ENCODE measurements around the gene SNAPC2. TPM values are rescaled to one million over a fixed set of nuclear protein-coding genes. Genes with fewer than 3 reads are reported as not detected.

The SNAPC2 gene
- polyA plus RNA-seq, 1 donor (not counting 4 experiments of a cell fraction or from before 2014, with no cell fraction given), result 10.7 TPM

DNA sequence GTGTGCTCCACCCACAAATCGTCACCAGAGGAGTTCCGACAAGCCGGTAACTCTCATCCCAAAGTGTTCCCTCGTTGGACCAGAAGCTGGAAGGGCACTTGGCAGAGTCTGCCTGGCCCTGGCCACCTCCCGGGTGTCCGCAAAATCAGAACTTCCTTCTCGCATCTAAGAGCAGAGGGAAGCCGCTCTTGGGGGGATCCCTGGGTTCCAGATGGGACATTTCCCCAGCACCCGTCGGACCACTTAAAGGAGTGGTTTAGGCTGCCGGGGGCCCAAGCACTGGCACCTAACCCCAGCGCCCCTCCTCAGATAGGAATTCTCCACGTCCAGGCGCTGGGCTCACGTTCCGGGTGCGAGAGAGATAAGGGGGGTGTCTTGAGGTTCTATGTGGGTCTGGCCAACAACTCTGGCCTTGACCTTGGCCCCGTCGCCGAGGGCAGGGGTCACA, 17.3 kb upstream of the SNAPC2 start:
- FAIRE-seq, result peak; percentile 44
- H3K9ac ChIP-seq (ENCODE audit: control insufficient read depth, extremely low read depth, insufficient read depth, low read length), result peak overlapping the region; percentile 99
- H3K79me2 ChIP-seq (ENCODE audit: control insufficient read depth, insufficient read depth, low read length), result peaks cover 40% of the 10 kb centered on the region
- H3K4me2 ChIP-seq (ENCODE audit: control insufficient read depth, extremely low read depth, insufficient read depth, low read depth, low read length), result peak overlapping the region; percentile 92
- no peak overlapping the region for H2AFZ ChIP-seq (ENCODE audit: control insufficient read depth, low read length)
- no peaks in the 10 kb centered on the region for H3K27me3 ChIP-seq (ENCODE audit: control insufficient read depth, extremely low read depth, insufficient read depth, low read length)
- peak overlapping the region; percentile 98 for H3K27ac ChIP-seq (ENCODE audit: control insufficient read depth, insufficient read depth, low read length)
- TF ChIP-seq, protein P1, sequence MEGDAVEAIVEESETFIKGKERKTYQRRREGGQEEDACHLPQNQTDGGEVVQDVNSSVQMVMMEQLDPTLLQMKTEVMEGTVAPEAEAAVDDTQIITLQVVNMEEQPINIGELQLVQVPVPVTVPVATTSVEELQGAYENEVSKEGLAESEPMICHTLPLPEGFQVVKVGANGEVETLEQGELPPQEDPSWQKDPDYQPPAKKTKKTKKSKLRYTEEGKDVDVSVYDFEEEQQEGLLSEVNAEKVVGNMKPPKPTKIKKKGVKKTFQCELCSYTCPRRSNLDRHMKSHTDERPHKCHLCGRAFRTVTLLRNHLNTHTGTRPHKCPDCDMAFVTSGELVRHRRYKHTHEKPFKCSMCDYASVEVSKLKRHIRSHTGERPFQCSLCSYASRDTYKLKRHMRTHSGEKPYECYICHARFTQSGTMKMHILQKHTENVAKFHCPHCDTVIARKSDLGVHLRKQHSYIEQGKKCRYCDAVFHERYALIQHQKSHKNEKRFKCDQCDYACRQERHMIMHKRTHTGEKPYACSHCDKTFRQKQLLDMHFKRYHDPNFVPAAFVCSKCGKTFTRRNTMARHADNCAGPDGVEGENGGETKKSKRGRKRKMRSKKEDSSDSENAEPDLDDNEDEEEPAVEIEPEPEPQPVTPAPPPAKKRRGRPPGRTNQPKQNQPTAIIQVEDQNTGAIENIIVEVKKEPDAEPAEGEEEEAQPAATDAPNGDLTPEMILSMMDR (optimal IDR thresholded peaks at IDR 0.05 in 1 of 3, IDR thresholded peaks at IDR 0.05 in 1 of 3, conservative IDR thresholded peaks at IDR 0.05 in 1 of 3; ENCODE audit: extremely low read depth in 1 of 3, insufficient read depth in 2 of 3, low read length in 3 of 3), result no peak
- TF ChIP-seq EZH2 (IDR thresholded peaks at IDR 0.05; ENCODE audit: low read length), result no peak
- peaks cover 3% of the 10 kb centered on the region for H3K9me1 ChIP-seq (ENCODE audit: control insufficient read depth, extremely low read depth, insufficient read depth, low read length)
- dilution Hi-C loops (cut with MboI; ENCODE audit: extremely low pct_ligation_motif_present, low sequenced_read_pairs), result no loop called here
- H3K36me3 ChIP-seq (ENCODE audit: control insufficient read depth in 2 of 2, extremely low read depth in 1 of 2, insufficient read depth in 2 of 2, low read length in 2 of 2), result peaks cover 6 to 14% of the 10 kb centered on the region in 2 experiments
- H3K4me3 ChIP-seq (ENCODE audit: control insufficient read depth in 2 of 3, extremely low read depth in 1 of 3, insufficient read depth in 2 of 3, low read depth in 1 of 3, low read length in 3 of 3), result peak overlapping the region; percentile 65 to 94 (median 76)
- H4K20me1 ChIP-seq (ENCODE audit: control insufficient read depth, extremely low read depth, insufficient read depth, low read length), result peaks cover 5% of the 10 kb centered on the region
- H3K9me3 ChIP-seq (ENCODE audit: control insufficient read depth, low read depth, low read length), result no peaks in the 10 kb centered on the region
- peaks cover 53% of the 10 kb centered on the region for H3K4me1 ChIP-seq (ENCODE audit: control insufficient read depth, extremely low read depth, insufficient read depth, low read length)
- no peak for DNase-seq (ENCODE audit: low read depth, low spot score)

- H3K79me2 ChIP-seq (ENCODE audit: control insufficient read depth, insufficient read depth, low read length), result peaks cover 45% of the 10 kb centered on the region
- peaks cover 52% of the 10 kb centered on the region for H3K4me1 ChIP-seq (ENCODE audit: control insufficient read depth, extremely low read depth, insufficient read depth, low read length)
- peaks cover 3% of the 10 kb centered on the region for H3K9me1 ChIP-seq (ENCODE audit: control insufficient read depth, extremely low read depth, insufficient read depth, low read length)
Measured at GRCh38 chr19:7903244-7904073, 16.7 kb upstream of the SNAPC2 start, which contains the start of gene MAP2K7. TSS of gene MAP2K7 (plus strand) at chr19:7903877. CDS start at chr19:7903945, 68 bp downstream.

More at GRCh38 chr19:7903244-7904073, 16.7 kb upstream of the SNAPC2 start, which contains the start of gene MAP2K7:
- Histone ChIP-seq H3K27me3 (ENCODE audit: control insufficient read depth, extremely low read depth, insufficient read depth, low read length) (no peaks in the 10 kb centered on the region), H3K9me3 (ENCODE audit: control insufficient read depth, low read depth, low read length) (no peaks in the 10 kb centered on the region), H3K27ac (ENCODE audit: control insufficient read depth, insufficient read depth, low read length) (peak within 1 kb of the TSS; percentile 98), H3K4me3 (ENCODE audit: control insufficient read depth in 2 of 3, extremely low read depth in 1 of 3, insufficient read depth in 2 of 3, low read depth in 1 of 3, low read length in 3 of 3) (peak within 1 kb of the TSS; percentile 84 to 94 (median 90)), H3K4me2 (ENCODE audit: control insufficient read depth, extremely low read depth, insufficient read depth, low read depth, low read length) (peak within 1 kb of the TSS; percentile 92), H2AFZ (ENCODE audit: control insufficient read depth, low read length) (peak within 1 kb of the TSS; percentile 68), H4K20me1 (ENCODE audit: control insufficient read depth, extremely low read depth, insufficient read depth, low read length) (peaks cover 5% of the 10 kb centered on the region), H3K9ac (ENCODE audit: control insufficient read depth, extremely low read depth, insufficient read depth, low read length) (peak within 1 kb of the TSS; percentile 99), H3K36me3 (ENCODE audit: control insufficient read depth in 2 of 2, extremely low read depth in 1 of 2, insufficient read depth in 2 of 2, low read length in 2 of 2) (peaks cover 6 to 14% of the 10 kb centered on the region in 2 experiments)
- TF ChIP-seq, protein P1 (optimal IDR thresholded peaks at IDR 0.05 in 1 of 3, IDR thresholded peaks at IDR 0.05 in 1 of 3, conservative IDR thresholded peaks at IDR 0.05 in 1 of 3; ENCODE audit: extremely low read depth in 1 of 3, insufficient read depth in 2 of 3, low read length in 3 of 3), result peak; percentile 64 to 99 (median 69)
- TF ChIP-seq EZH2 (IDR thresholded peaks at IDR 0.05; ENCODE audit: low read length), result no peak
- FAIRE-seq, result peak; percentile 89
- dilution Hi-C loops (cut with MboI; ENCODE audit: extremely low pct_ligation_motif_present, low sequenced_read_pairs), result no loop called here
- peak; percentile 95 for DNase-seq (ENCODE audit: low read depth, low spot score)

All from keratinocyte (primary cell).